ENCODE data around the gene EFCAB8.

Gene EFCAB8

GRCh38 chr20:32967961-32968457 is 109.3 kb downstream of the EFCAB8 start:
- no peaks in the 10 kb centered on the region for H3K79me2 ChIP-seq (ENCODE audit: insufficient read depth, low read depth)
- H3K27ac ChIP-seq = no peak overlapping the region
- no peak for TF ChIP-seq CTCF (conservative IDR thresholded peaks at IDR 0.05; ENCODE audit: low read depth, low read length)
- H3K4me1 ChIP-seq (ENCODE audit: low read depth, poor library complexity, severe bottlenecking) = peaks cover 33% of the 10 kb centered on the region
- H3K27me3 ChIP-seq (ENCODE audit: insufficient read depth, low read depth) = no peaks in the 10 kb centered on the region
- H4K20me1 ChIP-seq (ENCODE audit: insufficient read depth) = no peaks in the 10 kb centered on the region
- H3K36me3 ChIP-seq (ENCODE audit: insufficient read depth) = no peaks in the 10 kb centered on the region
- no peak overlapping the region for H2AFZ ChIP-seq (ENCODE audit: low read depth)
- H3K9ac ChIP-seq = no peak overlapping the region
- H3K4me3 ChIP-seq (IDR thresholded peaks at IDR 0.05; ENCODE audit: insufficient read depth, low read depth, low read length) = no peak overlapping the region
- H3K4me2 ChIP-seq = no peak overlapping the region

GRCh38 chr20:32968478-32969241 is 109.9 kb downstream of the EFCAB8 start:
- H4K20me1 ChIP-seq (ENCODE audit: insufficient read depth) = no peaks in the 10 kb centered on the region
- H3K36me3 ChIP-seq (ENCODE audit: insufficient read depth) = no peaks in the 10 kb centered on the region
- no peak overlapping the region for H3K27ac ChIP-seq
- H3K4me3 ChIP-seq (IDR thresholded peaks at IDR 0.05; ENCODE audit: insufficient read depth, low read depth, low read length) = no peak overlapping the region
- no peak overlapping the region for H3K4me2 ChIP-seq
- no peaks in the 10 kb centered on the region for H3K79me2 ChIP-seq (ENCODE audit: insufficient read depth, low read depth)
- peaks cover 33% of the 10 kb centered on the region for H3K4me1 ChIP-seq (ENCODE audit: low read depth, poor library complexity, severe bottlenecking)
- H3K9ac ChIP-seq = no peak overlapping the region
- H2AFZ ChIP-seq (ENCODE audit: low read depth) = no peak overlapping the region
- TF ChIP-seq CTCF (conservative IDR thresholded peaks at IDR 0.05; ENCODE audit: low read depth, low read length) = no peak
- no peaks in the 10 kb centered on the region for H3K27me3 ChIP-seq (ENCODE audit: insufficient read depth, low read depth)

- no peaks in the 10 kb centered on the region for H3K79me2 ChIP-seq (ENCODE audit: insufficient read depth, low read depth)
- H4K20me1 ChIP-seq (ENCODE audit: insufficient read depth) = no peaks in the 10 kb centered on the region
- H3K4me3 ChIP-seq (IDR thresholded peaks at IDR 0.05; ENCODE audit: insufficient read depth, low read depth, low read length) = no peak overlapping the region
- no peak overlapping the region for H3K4me2 ChIP-seq
- no peak overlapping the region for H3K9ac ChIP-seq
- H3K27me3 ChIP-seq (ENCODE audit: insufficient read depth, low read depth) = no peaks in the 10 kb centered on the region
- H2AFZ ChIP-seq (ENCODE audit: low read depth) = no peak overlapping the region
- H3K4me1 ChIP-seq (ENCODE audit: low read depth, poor library complexity, severe bottlenecking) = peaks cover 33% of the 10 kb centered on the region
- TF ChIP-seq CTCF (conservative IDR thresholded peaks at IDR 0.05; ENCODE audit: low read depth, low read length) = no peak
- H3K27ac ChIP-seq = no peak overlapping the region
- no peaks in the 10 kb centered on the region for H3K36me3 ChIP-seq (ENCODE audit: insufficient read depth)
Observed at GRCh38 chr20:32969356-32970114, 110.8 kb downstream of the EFCAB8 start.

- H3K4me1 ChIP-seq (ENCODE audit: low read depth, poor library complexity, severe bottlenecking) = peaks cover 33% of the 10 kb centered on the region
- H2AFZ ChIP-seq (ENCODE audit: low read depth) = no peak overlapping the region
- H3K4me3 ChIP-seq (IDR thresholded peaks at IDR 0.05; ENCODE audit: insufficient read depth, low read depth, low read length) = no peak overlapping the region
Observed at GRCh38 chr20:32970115-32970972, 111.6 kb downstream of the EFCAB8 start.

More at GRCh38 chr20:32970115-32970972, 111.6 kb downstream of the EFCAB8 start:
- Histone ChIP-seq H3K27me3 (ENCODE audit: insufficient read depth, low read depth) (no peaks in the 10 kb centered on the region), H3K79me2 (ENCODE audit: insufficient read depth, low read depth) (no peaks in the 10 kb centered on the region), H3K9ac (no peak overlapping the region), H3K36me3 (ENCODE audit: insufficient read depth) (no peaks in the 10 kb centered on the region), H4K20me1 (ENCODE audit: insufficient read depth) (no peaks in the 10 kb centered on the region), H3K4me2 (no peak overlapping the region), H3K27ac (no peak overlapping the region)
- TF ChIP-seq CTCF (conservative IDR thresholded peaks at IDR 0.05; ENCODE audit: low read depth, low read length) = no peak

All from KMS-11 (cell line).